ENCODE results near the gene TDRD10. TPM values are rescaled to one million over a fixed set of nuclear protein-coding genes. Genes with fewer than 3 reads are reported as not detected.

TDRD10 gene
- total RNA-seq, 1 experiment from 2014 or later, result 0.31 TPM

GRCh38 chr1:154490317-154490716, 11.7 kb upstream of the TDRD10 start:
- Histone ChIP-seq H3K4me2 (ENCODE audit: insufficient read depth, insufficient read length, low read length) (no peak overlapping the region), H2BK12ac (ENCODE audit: insufficient read length, low read depth, low read length) (no peak overlapping the region), H2BK20ac (ENCODE audit: low read depth, low read length, poor library complexity, severe bottlenecking) (no peak overlapping the region), H3K56ac (ENCODE audit: insufficient read length, low read depth, low read length) (no peak overlapping the region), H3K79me1 (ENCODE audit: insufficient read depth, low read depth, low read length, poor library complexity, severe bottlenecking) (no peaks in the 10 kb centered on the region), H4K8ac (replicated peaks; ENCODE audit: insufficient read length, low read depth, low read length) (no peak overlapping the region), H3K9ac (ENCODE audit: extremely low read depth, insufficient read length, low read length) (no peak overlapping the region), H4K91ac (ENCODE audit: insufficient read length, low read depth, low read length) (no peak overlapping the region), H2BK120ac (ENCODE audit: low read depth, low read length, poor library complexity, severe bottlenecking) (no peak overlapping the region), H4K5ac (ENCODE audit: insufficient read length, low read depth, low read length) (no peak overlapping the region), H3K27ac (ENCODE audit: insufficient read length, low read depth, low read length) (no peak overlapping the region), H3K23me2 (ENCODE audit: insufficient read length, low read depth, low read length, poor library complexity, severe bottlenecking) (peaks cover 2% of the 10 kb centered on the region), H3K79me2 (ENCODE audit: insufficient read depth, low read length) (no peaks in the 10 kb centered on the region), H3K14ac (ENCODE audit: insufficient read depth, low read length) (no peak overlapping the region), H3K27me3 (ENCODE audit: insufficient read depth, low read length) (no peaks in the 10 kb centered on the region; the same call in 1 of the 2 replicates), H3K18ac (ENCODE audit: insufficient read length, low read depth, low read length) (no peak overlapping the region), H4K20me1 (ENCODE audit: control insufficient read depth, insufficient read depth, insufficient read length) (peaks cover 3% of the 10 kb centered on the region), H3K4ac (ENCODE audit: low read depth, low read length) (no peak overlapping the region), H3K23ac (ENCODE audit: insufficient read length, low read depth, low read length) (no peak overlapping the region), H2AFZ (ENCODE audit: low read length) (no peak overlapping the region), H2BK5ac (ENCODE audit: insufficient read length, low read length) (no peak overlapping the region), H3T11ph (ENCODE audit: low read length) (no peak overlapping the region), H3K4me1 (ENCODE audit: insufficient read depth, low read length) (no peaks in the 10 kb centered on the region; the same call in 1 of the 2 replicates), H3K9me3 (ENCODE audit: control insufficient read depth, low read depth, low read length) (no peaks in the 10 kb centered on the region), H2AK5ac (ENCODE audit: insufficient read length, low read length) (no peak overlapping the region), H2BK15ac (ENCODE audit: low read depth, low read length) (no peak overlapping the region)
- no peak for DNase-seq
- Mint-ChIP-seq H3K9me3 (no peaks in the 10 kb centered on the region), H3K36me3 (ENCODE audit: insufficient read depth in 1 of 3, low read depth in 3 of 3) (no peaks in the 10 kb centered on the region), H3K27me3 (ENCODE audit: low read depth) (peaks cover 8% of the 10 kb centered on the region), H3K4me1 (peaks cover 8 to 10% of the 10 kb centered on the region in 2 experiments), H3K27ac (no peak overlapping the region), H3K4me3 (no peak overlapping the region)
- TF ChIP-seq CTCF (conservative IDR thresholded peaks at IDR 0.05), result no peak
- WGBS (ENCODE audit: extremely low coverage, insufficient read length, low lambda C conversion rate), result no CpG with 5 or more reads among the region's 1 CpG
